PC-3 (cell line): ENCODE data around the gene SERPINE3.

Source experiments
- CTCF ChIP-seq: fragments of 300-600 bp; sonication (generic); conservative IDR thresholded peaks from 2 replicates; pipeline ENCODE4 v1.5.1; 2017; ENCODE audit warnings: antibody characterized with exemption, low read depth, mild to moderate bottlenecking, low read length
- EZH2 ChIP-seq: fragments of 300-600 bp; sonication (generic); IDR thresholded peaks from one replicate; pipeline ENCODE4 v1.6.1; 2017; ENCODE audit warnings: antibody characterized with exemption, mild to moderate bottlenecking, low read length; ENCODE audit not compliant: unreplicated experiment

- TF ChIP-seq EZH2 (no peak), CTCF (0 out of 2 replicates have a peak, but pooled peaks have one; percentile 9)
Measured at GRCh38 chr13:51297556-51297955, 41.9 kb upstream of the SERPINE3 start.
